Neural progenitor cell (in vitro differentiated cells): ENCODE data around the gene DACH1.

Experiments
- EZH2 ChIP-seq: fragments of 200-600 bp; sonication (generic); IDR thresholded peaks from 2 replicates; pipeline ENCODE4 v1.6.1; 2017; ENCODE audit warnings: antibody characterized with exemption, mild to moderate bottlenecking, moderate library complexity
- EZH2phosphoT487 ChIP-seq: fragments of 200-600 bp; sonication (generic); IDR thresholded peaks from 2 replicates; pipeline ENCODE4 v1.6.1; 2017; ENCODE audit warnings: antibody characterized with exemption
- TF ChIP-seq, protein P1 (sequence below): fragments of 200-600 bp; sonication (generic); IDR thresholded peaks from 2 replicates; pipeline ENCODE4 v1.5.1; 2017; ENCODE audit warnings: antibody characterized with exemption, mild to moderate bottlenecking

DNA sequence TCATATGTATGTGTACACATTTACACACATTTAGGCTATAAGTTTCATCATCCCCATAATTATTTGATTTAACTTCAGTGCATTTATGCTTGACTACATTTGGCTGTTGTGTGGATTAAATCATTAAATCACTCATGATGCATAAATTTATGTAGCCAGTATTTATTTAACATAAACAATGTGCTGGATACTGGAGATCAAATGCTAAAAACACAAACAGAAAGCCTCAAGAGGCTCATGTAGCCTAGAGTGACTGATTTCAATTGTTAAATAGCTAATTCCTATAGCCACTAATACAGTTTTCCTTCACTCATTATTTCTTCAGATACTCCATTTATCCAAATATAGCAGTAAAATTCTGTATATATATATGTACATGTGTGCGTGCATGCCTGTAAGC is 376.0 kb downstream of the DACH1 start:
- TF ChIP-seq, protein P1, sequence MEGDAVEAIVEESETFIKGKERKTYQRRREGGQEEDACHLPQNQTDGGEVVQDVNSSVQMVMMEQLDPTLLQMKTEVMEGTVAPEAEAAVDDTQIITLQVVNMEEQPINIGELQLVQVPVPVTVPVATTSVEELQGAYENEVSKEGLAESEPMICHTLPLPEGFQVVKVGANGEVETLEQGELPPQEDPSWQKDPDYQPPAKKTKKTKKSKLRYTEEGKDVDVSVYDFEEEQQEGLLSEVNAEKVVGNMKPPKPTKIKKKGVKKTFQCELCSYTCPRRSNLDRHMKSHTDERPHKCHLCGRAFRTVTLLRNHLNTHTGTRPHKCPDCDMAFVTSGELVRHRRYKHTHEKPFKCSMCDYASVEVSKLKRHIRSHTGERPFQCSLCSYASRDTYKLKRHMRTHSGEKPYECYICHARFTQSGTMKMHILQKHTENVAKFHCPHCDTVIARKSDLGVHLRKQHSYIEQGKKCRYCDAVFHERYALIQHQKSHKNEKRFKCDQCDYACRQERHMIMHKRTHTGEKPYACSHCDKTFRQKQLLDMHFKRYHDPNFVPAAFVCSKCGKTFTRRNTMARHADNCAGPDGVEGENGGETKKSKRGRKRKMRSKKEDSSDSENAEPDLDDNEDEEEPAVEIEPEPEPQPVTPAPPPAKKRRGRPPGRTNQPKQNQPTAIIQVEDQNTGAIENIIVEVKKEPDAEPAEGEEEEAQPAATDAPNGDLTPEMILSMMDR = no peak
- TF ChIP-seq EZH2phosphoT487 (no peak), EZH2 (no peak)
